Hepatocyte (in vitro differentiated cells): ENCODE measurements around the gene ARPC1A.

Source experiments
- EZH2 ChIP-seq: fragments of 200-600 bp; sonication (generic); IDR thresholded peaks from 2 replicates; pipeline ENCODE4 v1.6.1; 2016; ENCODE audit warnings: antibody characterized with exemption, mild to moderate bottlenecking, borderline replicate concordance
- TF ChIP-seq, protein P1 (sequence below): fragments of 200-600 bp; sonication (generic); IDR thresholded peaks from 2 replicates; pipeline ENCODE4 v1.5.1; 2016; ENCODE audit warnings: antibody characterized with exemption, mild to moderate bottlenecking; ENCODE audit not compliant: poor library complexity

- TF ChIP-seq, protein P1, sequence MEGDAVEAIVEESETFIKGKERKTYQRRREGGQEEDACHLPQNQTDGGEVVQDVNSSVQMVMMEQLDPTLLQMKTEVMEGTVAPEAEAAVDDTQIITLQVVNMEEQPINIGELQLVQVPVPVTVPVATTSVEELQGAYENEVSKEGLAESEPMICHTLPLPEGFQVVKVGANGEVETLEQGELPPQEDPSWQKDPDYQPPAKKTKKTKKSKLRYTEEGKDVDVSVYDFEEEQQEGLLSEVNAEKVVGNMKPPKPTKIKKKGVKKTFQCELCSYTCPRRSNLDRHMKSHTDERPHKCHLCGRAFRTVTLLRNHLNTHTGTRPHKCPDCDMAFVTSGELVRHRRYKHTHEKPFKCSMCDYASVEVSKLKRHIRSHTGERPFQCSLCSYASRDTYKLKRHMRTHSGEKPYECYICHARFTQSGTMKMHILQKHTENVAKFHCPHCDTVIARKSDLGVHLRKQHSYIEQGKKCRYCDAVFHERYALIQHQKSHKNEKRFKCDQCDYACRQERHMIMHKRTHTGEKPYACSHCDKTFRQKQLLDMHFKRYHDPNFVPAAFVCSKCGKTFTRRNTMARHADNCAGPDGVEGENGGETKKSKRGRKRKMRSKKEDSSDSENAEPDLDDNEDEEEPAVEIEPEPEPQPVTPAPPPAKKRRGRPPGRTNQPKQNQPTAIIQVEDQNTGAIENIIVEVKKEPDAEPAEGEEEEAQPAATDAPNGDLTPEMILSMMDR = no peak
- no peak for TF ChIP-seq EZH2
These were observed 77.2 kb downstream of the ARPC1A start for GRCh38 chr7:99402854-99403253.
